T-helper 17 cell (primary cell): ENCODE data around the gene IGSF8. TPM values are rescaled to one million over a fixed set of nuclear protein-coding genes. Genes with fewer than 3 reads are reported as not detected.

Experiments used
- ATAC-seq: fragments of 150-1000 bp; cut with Tn5 transposase; 2 replicates; pipeline ENCODE4 v1.10.0; 2021; ENCODE audit warnings: mild to moderate bottlenecking, moderate library complexity
- DNase-seq, 3 donors: peaks; one replicate each; pipeline versions ENCODE4 v3.0.0 to v3.0.0-alpha.2; 2020 to 2021
- H3K9me3 ChIP-seq: one replicate; pipeline ENCODE4 v1.7.0; 2013; ENCODE audit warnings: low read length, mild to moderate bottlenecking; ENCODE audit not compliant: control insufficient read depth, poor library complexity, severe bottlenecking
- H3K27ac Mint-ChIP-seq: one replicate; pipeline ENCODE4 v1.8.0; 2022; ENCODE audit warnings: mild to moderate bottlenecking, moderate library complexity, mixed read lengths
- H3K27me3 Mint-ChIP-seq: one replicate; pipeline ENCODE4 v1.8.0; 2022; ENCODE audit warnings: mixed read lengths
- H3K36me3 Mint-ChIP-seq: one replicate; pipeline ENCODE4 v1.8.0; 2022; ENCODE audit warnings: low read depth, mixed read lengths
- H3K4me1 Mint-ChIP-seq: one replicate; pipeline ENCODE4 v1.8.0; 2022; ENCODE audit warnings: mild to moderate bottlenecking, mixed read lengths
- H3K4me3 Mint-ChIP-seq: one replicate; pipeline ENCODE4 v1.8.0; 2022; ENCODE audit warnings: mild to moderate bottlenecking, moderate library complexity, mixed read lengths
- total RNA-seq, 4 donors: library from RNA in 2 of 4; stranded (reverse) in 2 of 4; gene quantifications; one replicate each; pipeline ENCODE4 v1.2.3 and lab custom pipeline; 2022 to 2026

IGSF8 gene
- total RNA-seq, 2 donors from 2014 or later, result 29.3 to 36.8 TPM

GRCh38 chr1:160084771-160085321 lies 13.6 kb downstream of the IGSF8 start:
- H3K4me3 Mint-ChIP-seq, result peak overlapping the region; percentile 36
- no peaks in the 10 kb centered on the region for H3K9me3 ChIP-seq
- ATAC-seq (no peak), DNase-seq (no peak)
- H3K36me3 Mint-ChIP-seq, result peaks cover 15% of the 10 kb centered on the region
- no peak overlapping the region for H3K27ac Mint-ChIP-seq
- H3K27me3 Mint-ChIP-seq, result peaks cover 35% of the 10 kb centered on the region
- peaks cover 19% of the 10 kb centered on the region for H3K4me1 Mint-ChIP-seq

DNA sequence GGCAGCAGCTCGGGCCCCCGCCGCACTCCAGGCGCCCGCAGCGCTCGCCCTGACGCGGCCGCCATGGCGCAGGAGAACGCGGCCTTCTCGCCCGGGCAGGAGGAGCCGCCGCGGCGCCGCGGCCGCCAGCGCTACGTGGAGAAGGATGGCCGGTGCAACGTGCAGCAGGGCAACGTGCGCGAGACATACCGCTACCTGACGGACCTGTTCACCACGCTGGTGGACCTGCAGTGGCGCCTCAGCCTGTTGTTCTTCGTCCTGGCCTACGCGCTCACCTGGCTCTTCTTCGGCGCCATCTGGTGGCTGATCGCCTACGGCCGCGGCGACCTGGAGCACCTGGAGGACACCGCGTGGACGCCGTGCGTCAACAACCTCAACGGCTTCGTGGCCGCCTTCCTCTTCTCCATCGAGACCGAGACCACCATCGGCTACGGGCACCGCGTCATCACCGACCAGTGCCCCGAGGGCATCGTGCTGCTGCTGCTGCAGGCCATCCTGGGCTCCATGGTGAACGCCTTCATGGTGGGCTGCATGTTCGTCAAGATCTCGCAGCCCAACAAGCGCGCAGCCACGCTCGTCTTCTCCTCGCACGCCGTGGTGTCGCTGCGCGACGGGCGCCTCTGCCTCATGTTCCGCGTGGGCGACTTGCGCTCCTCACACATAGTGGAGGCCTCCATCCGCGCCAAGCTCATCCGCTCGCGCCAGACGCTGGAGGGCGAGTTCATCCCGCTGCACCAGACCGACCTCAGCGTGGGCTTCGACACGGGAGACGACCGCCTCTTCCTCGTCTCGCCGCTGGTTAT lies 14.2 kb downstream of the IGSF8 start:
- Mint-ChIP-seq H3K27ac (no peak overlapping the region), H3K27me3 (peaks cover 42% of the 10 kb centered on the region), H3K36me3 (peaks cover 14% of the 10 kb centered on the region), H3K4me1 (peaks cover 17% of the 10 kb centered on the region), H3K4me3 (peak overlapping the region; percentile 82)
- peak; percentile 53 to 70 (median 60) for DNase-seq
- peak; percentile 87 for ATAC-seq
- no peaks in the 10 kb centered on the region for H3K9me3 ChIP-seq

DNA sequence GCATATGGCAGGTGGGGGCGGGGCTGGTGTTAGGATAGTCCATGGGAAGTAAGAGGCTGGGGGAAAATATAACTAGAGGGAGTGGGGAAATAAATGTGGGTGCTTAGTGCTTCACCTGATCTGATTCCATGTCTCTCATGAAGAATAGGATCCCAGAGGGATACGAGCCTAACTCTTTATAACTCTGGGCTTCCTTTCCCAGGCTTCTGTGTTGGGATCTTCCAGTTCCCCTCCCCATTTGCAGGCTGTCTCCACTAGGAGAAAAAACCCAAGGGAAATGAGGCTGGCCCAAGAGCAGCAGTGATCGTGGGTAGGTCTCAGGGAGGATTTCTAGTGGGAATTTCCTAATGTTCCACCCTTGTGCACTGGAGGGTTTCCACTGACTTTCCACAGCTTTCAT lies 15.5 kb downstream of the IGSF8 start:
- ATAC-seq (no peak), DNase-seq (no peak)
- peak overlapping the region; percentile 63 for H3K4me3 Mint-ChIP-seq
- peaks cover 16% of the 10 kb centered on the region for H3K4me1 Mint-ChIP-seq
- no peak overlapping the region for H3K27ac Mint-ChIP-seq
- H3K27me3 Mint-ChIP-seq, result peaks cover 52% of the 10 kb centered on the region
- H3K36me3 Mint-ChIP-seq, result peaks cover 10% of the 10 kb centered on the region
- no peaks in the 10 kb centered on the region for H3K9me3 ChIP-seq

GRCh38 chr1:160082487-160082886 lies 15.9 kb downstream of the IGSF8 start:
- Mint-ChIP-seq H3K4me3 (peak overlapping the region; percentile 71), H3K36me3 (peaks cover 10% of the 10 kb centered on the region), H3K4me1 (peaks cover 16% of the 10 kb centered on the region), H3K27ac (no peak overlapping the region), H3K27me3 (peaks cover 54% of the 10 kb centered on the region)
- ATAC-seq, result no peak
- no peak for DNase-seq
- H3K9me3 ChIP-seq, result no peaks in the 10 kb centered on the region

- H3K27ac Mint-ChIP-seq, result no peak within 1 kb of the TSS
- H3K27me3 Mint-ChIP-seq, result peaks cover 62% of the 10 kb centered on the region
These were observed 17.0 kb downstream of the IGSF8 start, which contains the start of gene KCNJ9 for GRCh38 chr1:160081261-160081936. Gene KCNJ9, plus strand, starts transcription at chr1:160081538. Its CDS starts 2,493 bp downstream, at chr1:160084031.

GRCh38 chr1:160080381-160081100 lies 17.9 kb downstream of the IGSF8 start:
- DNase-seq (no peak), ATAC-seq (no peak)
- no peak overlapping the region for H3K4me3 Mint-ChIP-seq
- H3K27ac Mint-ChIP-seq, result no peak overlapping the region
- peaks cover 12% of the 10 kb centered on the region for H3K36me3 Mint-ChIP-seq
- peaks cover 70% of the 10 kb centered on the region for H3K27me3 Mint-ChIP-seq
- H3K4me1 Mint-ChIP-seq, result peaks cover 6% of the 10 kb centered on the region
- H3K9me3 ChIP-seq, result no peaks in the 10 kb centered on the region

More at GRCh38 chr1:160081261-160081936, 17.0 kb downstream of the IGSF8 start, which contains the start of gene KCNJ9:
- ATAC-seq, result no peak
- peaks cover 11% of the 10 kb centered on the region for H3K4me1 Mint-ChIP-seq
- peaks cover 12% of the 10 kb centered on the region for H3K36me3 Mint-ChIP-seq
- peak within 1 kb of the TSS; percentile 71 for H3K4me3 Mint-ChIP-seq
- H3K9me3 ChIP-seq, result no peaks in the 10 kb centered on the region
- no peak for DNase-seq

DNA sequence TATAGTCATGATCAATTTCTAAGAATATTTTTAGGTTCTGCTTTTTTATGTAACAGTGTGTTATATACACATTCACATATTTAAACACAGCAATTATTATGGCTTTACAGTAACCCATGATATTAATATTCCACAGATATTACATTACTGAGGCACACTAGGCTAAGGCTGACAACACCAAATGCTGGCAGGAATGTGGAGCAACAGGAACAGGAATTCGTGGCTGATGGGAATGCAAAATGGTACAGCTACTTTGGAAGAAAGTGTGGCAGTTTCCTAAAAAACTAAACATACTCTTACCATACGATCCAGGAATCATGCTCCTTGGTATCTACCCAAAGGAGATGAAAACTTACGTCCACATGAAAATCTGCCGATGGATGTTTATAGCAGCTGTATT lies 19.0 kb downstream of the IGSF8 start:
- no peak overlapping the region for H3K27ac Mint-ChIP-seq
- H3K36me3 Mint-ChIP-seq, result peaks cover 16% of the 10 kb centered on the region
- H3K4me1 Mint-ChIP-seq, result peaks cover 6% of the 10 kb centered on the region

GRCh38 chr1:160078512-160079195 lies 19.8 kb downstream of the IGSF8 start:
- ATAC-seq (peak; percentile 92), DNase-seq (peak in 2 of 3 donors; percentile 37 to 48)
- Mint-ChIP-seq H3K27ac (no peak overlapping the region), H3K36me3 (peaks cover 16% of the 10 kb centered on the region), H3K4me3 (no peak overlapping the region), H3K27me3 (peaks cover 85% of the 10 kb centered on the region), H3K4me1 (peaks cover 4% of the 10 kb centered on the region)
- no peaks in the 10 kb centered on the region for H3K9me3 ChIP-seq

More for the DNA sequence above, 19.0 kb downstream of the IGSF8 start:
- DNase-seq (no peak), ATAC-seq (no peak)
- H3K4me3 Mint-ChIP-seq, result no peak overlapping the region
- no peaks in the 10 kb centered on the region for H3K9me3 ChIP-seq
- peaks cover 81% of the 10 kb centered on the region for H3K27me3 Mint-ChIP-seq

DNA sequence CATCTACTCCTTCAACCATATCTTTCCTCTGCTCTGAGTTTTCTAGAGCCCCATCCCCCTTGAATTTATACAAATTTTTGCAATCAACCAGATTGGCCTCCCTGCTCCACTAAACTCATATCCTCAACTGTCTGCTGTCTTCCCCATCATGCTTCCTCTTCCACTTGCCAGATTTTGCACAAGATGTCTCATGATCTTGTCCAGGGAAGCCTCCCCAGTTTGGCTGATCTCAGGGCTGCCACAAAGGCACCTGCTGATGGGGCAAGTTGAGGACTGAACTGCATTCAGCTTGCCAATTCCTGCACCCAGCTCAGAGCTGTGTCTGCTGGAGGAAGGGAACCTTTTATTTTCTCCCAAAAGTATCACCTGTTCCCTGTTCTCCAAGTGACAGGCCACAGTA lies 20.9 kb downstream of the IGSF8 start:
- H3K4me1 Mint-ChIP-seq, result peaks cover 4% of the 10 kb centered on the region
- ATAC-seq, result no peak
- no peaks in the 10 kb centered on the region for H3K9me3 ChIP-seq
- peak overlapping the region; percentile 7 for H3K4me3 Mint-ChIP-seq
- H3K27me3 Mint-ChIP-seq, result peaks cover 88% of the 10 kb centered on the region
- H3K36me3 Mint-ChIP-seq, result peaks cover 19% of the 10 kb centered on the region
- H3K27ac Mint-ChIP-seq, result no peak overlapping the region
- no peak for DNase-seq

- peaks cover 88% of the 10 kb centered on the region for H3K27me3 Mint-ChIP-seq
- no peaks in the 10 kb centered on the region for H3K9me3 ChIP-seq
- no peak overlapping the region for H3K4me3 Mint-ChIP-seq
- H3K36me3 Mint-ChIP-seq, result peaks cover 28% of the 10 kb centered on the region
- ATAC-seq (no peak), DNase-seq (no peak)
- peaks cover 11% of the 10 kb centered on the region for H3K4me1 Mint-ChIP-seq
- H3K27ac Mint-ChIP-seq, result no peak overlapping the region
These were observed 22.1 kb downstream of the IGSF8 start for GRCh38 chr1:160076295-160076694.

- no peak overlapping the region for H3K4me3 Mint-ChIP-seq
- no peak overlapping the region for H3K27ac Mint-ChIP-seq
- DNase-seq (no peak), ATAC-seq (no peak)
- peaks cover 88% of the 10 kb centered on the region for H3K27me3 Mint-ChIP-seq
- H3K9me3 ChIP-seq, result no peaks in the 10 kb centered on the region
- H3K4me1 Mint-ChIP-seq, result peaks cover 10% of the 10 kb centered on the region
- peaks cover 25% of the 10 kb centered on the region for H3K36me3 Mint-ChIP-seq
These were observed 22.6 kb downstream of the IGSF8 start for GRCh38 chr1:160075836-160076235.

DNA sequence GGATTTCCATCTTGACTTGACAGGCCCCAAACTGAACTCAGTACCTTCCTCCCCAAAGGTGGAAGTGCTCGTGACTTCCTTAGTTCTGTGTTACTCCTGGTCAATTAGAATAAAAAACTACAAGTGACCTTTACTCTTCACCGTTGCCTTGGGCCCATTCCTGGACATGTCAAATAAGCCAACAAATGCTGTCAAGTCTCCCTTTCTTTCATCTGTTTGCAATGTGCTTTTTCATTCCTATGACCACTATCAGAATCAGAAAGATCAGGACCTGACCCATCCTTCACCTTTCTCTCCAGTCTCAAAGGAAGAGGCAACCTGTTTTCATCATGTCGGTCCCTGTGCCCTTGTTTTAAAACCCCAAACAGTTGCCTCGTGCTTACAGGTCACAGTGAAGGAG lies 23.6 kb downstream of the IGSF8 start:
- Mint-ChIP-seq H3K4me1 (peaks cover 17% of the 10 kb centered on the region), H3K27ac (no peak overlapping the region), H3K27me3 (peaks cover 86% of the 10 kb centered on the region), H3K36me3 (peaks cover 25% of the 10 kb centered on the region), H3K4me3 (no peak overlapping the region)
- H3K9me3 ChIP-seq, result no peaks in the 10 kb centered on the region
- no peak for ATAC-seq
- no peak for DNase-seq
